KMS-11 (cell line): Measurements from ENCODE around the gene GNAQ.

Experiments used
- H2AFZ ChIP-seq: fragments of 200-600 bp; sonication (generic); 2 replicates; pipeline ENCODE4 v1.6.1; 2016; ENCODE audit warnings: antibody characterized with exemption, mixed run types, low read depth
- H3K27ac ChIP-seq: fragments of 200-600 bp; sonication (generic); 2 replicates; pipeline ENCODE4 v1.6.1; 2016; ENCODE audit warnings: mild to moderate bottlenecking, mixed run types
- H3K27me3 ChIP-seq: fragments of 200-600 bp; sonication (generic); 2 replicates; pipeline ENCODE4 v1.6.1; 2017; ENCODE audit warnings: mild to moderate bottlenecking, low read depth, mixed run types, moderate library complexity; ENCODE audit not compliant: insufficient read depth
- H3K36me3 ChIP-seq: fragments of 200-600 bp; sonication (generic); 2 replicates; pipeline ENCODE4 v1.6.1; 2017; ENCODE audit warnings: mild to moderate bottlenecking, mixed run types; ENCODE audit not compliant: insufficient read depth
- H3K4me1 ChIP-seq: fragments of 200-600 bp; sonication (generic); 2 replicates; pipeline ENCODE4 v1.6.1; 2016; ENCODE audit warnings: mild to moderate bottlenecking, low read depth, mixed run types; ENCODE audit not compliant: poor library complexity, severe bottlenecking
- H3K4me2 ChIP-seq: fragments of 200-600 bp; sonication (generic); 2 replicates; pipeline ENCODE4 v1.7.0; 2016; ENCODE audit warnings: mild to moderate bottlenecking, mixed run types
- H3K4me3 ChIP-seq: fragments of 200-600 bp; sonication (generic); IDR thresholded peaks from 2 replicates; pipeline ENCODE4 v1.6.1; 2017; ENCODE audit warnings: low read depth, low read length, mixed read lengths; ENCODE audit not compliant: insufficient read depth
- H3K79me2 ChIP-seq: fragments of 200-600 bp; sonication (generic); 2 replicates; pipeline ENCODE4 v1.6.1; 2016; ENCODE audit warnings: low read depth, mixed run types; ENCODE audit not compliant: insufficient read depth
- H3K9ac ChIP-seq: fragments of 200-600 bp; sonication (generic); 2 replicates; pipeline ENCODE4 v1.6.1; 2016; ENCODE audit warnings: mild to moderate bottlenecking, mixed run types
- H4K20me1 ChIP-seq: fragments of 200-600 bp; sonication (generic); 2 replicates; pipeline ENCODE4 v1.6.1; 2016; ENCODE audit warnings: mild to moderate bottlenecking, mixed run types; ENCODE audit not compliant: insufficient read depth
- TF ChIP-seq, protein P1 (sequence below): fragments of 200-600 bp; sonication (generic); conservative IDR thresholded peaks from 2 replicates; pipeline ENCODE4 v1.6.1; 2017; ENCODE audit warnings: low read depth, mild to moderate bottlenecking, antibody characterized with exemption, low read length, moderate library complexity, mixed read lengths

GNAQ gene

GRCh38 chr9:78044886-78045285, 13.3 kb upstream of the GNAQ start:
- Histone ChIP-seq H4K20me1 (no peaks in the 10 kb centered on the region), H3K27me3 (no peaks in the 10 kb centered on the region), H3K4me1 (peaks cover 13% of the 10 kb centered on the region), H3K4me2 (no peak overlapping the region), H3K27ac (no peak overlapping the region), H3K9ac (no peak overlapping the region), H3K36me3 (no peaks in the 10 kb centered on the region), H2AFZ (no peak overlapping the region), H3K4me3 (no peak overlapping the region), H3K79me2 (no peaks in the 10 kb centered on the region)
- TF ChIP-seq, protein P1, sequence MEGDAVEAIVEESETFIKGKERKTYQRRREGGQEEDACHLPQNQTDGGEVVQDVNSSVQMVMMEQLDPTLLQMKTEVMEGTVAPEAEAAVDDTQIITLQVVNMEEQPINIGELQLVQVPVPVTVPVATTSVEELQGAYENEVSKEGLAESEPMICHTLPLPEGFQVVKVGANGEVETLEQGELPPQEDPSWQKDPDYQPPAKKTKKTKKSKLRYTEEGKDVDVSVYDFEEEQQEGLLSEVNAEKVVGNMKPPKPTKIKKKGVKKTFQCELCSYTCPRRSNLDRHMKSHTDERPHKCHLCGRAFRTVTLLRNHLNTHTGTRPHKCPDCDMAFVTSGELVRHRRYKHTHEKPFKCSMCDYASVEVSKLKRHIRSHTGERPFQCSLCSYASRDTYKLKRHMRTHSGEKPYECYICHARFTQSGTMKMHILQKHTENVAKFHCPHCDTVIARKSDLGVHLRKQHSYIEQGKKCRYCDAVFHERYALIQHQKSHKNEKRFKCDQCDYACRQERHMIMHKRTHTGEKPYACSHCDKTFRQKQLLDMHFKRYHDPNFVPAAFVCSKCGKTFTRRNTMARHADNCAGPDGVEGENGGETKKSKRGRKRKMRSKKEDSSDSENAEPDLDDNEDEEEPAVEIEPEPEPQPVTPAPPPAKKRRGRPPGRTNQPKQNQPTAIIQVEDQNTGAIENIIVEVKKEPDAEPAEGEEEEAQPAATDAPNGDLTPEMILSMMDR, result no peak

DNA sequence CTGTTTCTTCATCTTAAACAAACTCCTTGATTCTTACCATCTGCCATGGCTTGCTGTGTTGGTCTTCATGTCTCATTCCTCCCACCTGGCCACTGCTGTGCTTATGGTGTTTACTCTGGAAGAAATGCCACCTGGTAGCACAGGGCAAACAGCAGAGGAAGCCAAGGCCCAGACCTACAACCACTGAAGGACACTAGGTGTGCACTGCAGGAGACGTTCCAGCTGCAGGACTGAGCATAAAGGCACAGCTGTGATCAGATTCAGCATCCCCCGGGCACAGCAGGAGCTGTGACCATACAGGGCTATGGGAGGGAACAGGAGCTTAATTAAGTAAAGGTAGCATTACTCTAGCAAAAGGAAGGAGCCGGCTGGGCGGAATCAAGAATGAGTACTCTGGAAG, 12.6 kb upstream of the GNAQ start:
- H4K20me1 ChIP-seq, result no peaks in the 10 kb centered on the region
- H3K4me1 ChIP-seq, result peaks cover 13% of the 10 kb centered on the region
- H3K4me3 ChIP-seq, result no peak overlapping the region
- TF ChIP-seq, protein P1, result no peak
- H2AFZ ChIP-seq, result no peak overlapping the region
- no peak overlapping the region for H3K4me2 ChIP-seq
- no peak overlapping the region for H3K9ac ChIP-seq
- no peaks in the 10 kb centered on the region for H3K79me2 ChIP-seq
- no peaks in the 10 kb centered on the region for H3K36me3 ChIP-seq
- no peaks in the 10 kb centered on the region for H3K27me3 ChIP-seq
- no peak overlapping the region for H3K27ac ChIP-seq

GRCh38 chr9:78041971-78042370, 10.4 kb upstream of the GNAQ start:
- H3K27ac ChIP-seq, result no peak overlapping the region
- H3K4me3 ChIP-seq, result no peak overlapping the region
- no peaks in the 10 kb centered on the region for H3K36me3 ChIP-seq
- no peaks in the 10 kb centered on the region for H3K79me2 ChIP-seq
- H3K4me1 ChIP-seq, result peaks cover 13% of the 10 kb centered on the region
- H3K27me3 ChIP-seq, result no peaks in the 10 kb centered on the region
- H3K9ac ChIP-seq, result no peak overlapping the region
- TF ChIP-seq, protein P1, result no peak
- no peak overlapping the region for H2AFZ ChIP-seq
- H4K20me1 ChIP-seq, result no peaks in the 10 kb centered on the region
- H3K4me2 ChIP-seq, result no peak overlapping the region

GRCh38 chr9:78040726-78041125, 9.1 kb upstream of the GNAQ start:
- Histone ChIP-seq H3K9ac (no peak overlapping the region), H2AFZ (no peak overlapping the region), H3K4me2 (no peak overlapping the region)

More at GRCh38 chr9:78040726-78041125, 9.1 kb upstream of the GNAQ start:
- Histone ChIP-seq H3K4me3 (no peak overlapping the region), H3K27ac (no peak overlapping the region), H3K4me1 (peaks cover 3% of the 10 kb centered on the region), H3K27me3 (no peaks in the 10 kb centered on the region), H4K20me1 (no peaks in the 10 kb centered on the region), H3K79me2 (no peaks in the 10 kb centered on the region), H3K36me3 (no peaks in the 10 kb centered on the region)
- TF ChIP-seq, protein P1, result no peak
